Camera-type eye (tissue), 1 donor: ENCODE measurements around the gene CST4. TPM values are rescaled to one million over a fixed set of nuclear protein-coding genes. Genes with fewer than 3 reads are reported as not detected.

Experiments used
- total RNA-seq: library from RNA; depleted of rRNA; stranded (reverse); fragments of >200 nt; gene quantifications from one replicate; pipeline ENCODE4 v1.2.3, GENCODE V29; 2014

The CST4 gene, protein sequence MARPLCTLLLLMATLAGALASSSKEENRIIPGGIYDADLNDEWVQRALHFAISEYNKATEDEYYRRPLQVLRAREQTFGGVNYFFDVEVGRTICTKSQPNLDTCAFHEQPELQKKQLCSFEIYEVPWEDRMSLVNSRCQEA
- not detected for total RNA-seq

GRCh38 chr20:23688684-23689398 is at the start of gene CST4:
TSS of gene CST4 (minus strand) at chr20:23689038. CDS start at chr20:23688969, 69 bp downstream.

DNA sequence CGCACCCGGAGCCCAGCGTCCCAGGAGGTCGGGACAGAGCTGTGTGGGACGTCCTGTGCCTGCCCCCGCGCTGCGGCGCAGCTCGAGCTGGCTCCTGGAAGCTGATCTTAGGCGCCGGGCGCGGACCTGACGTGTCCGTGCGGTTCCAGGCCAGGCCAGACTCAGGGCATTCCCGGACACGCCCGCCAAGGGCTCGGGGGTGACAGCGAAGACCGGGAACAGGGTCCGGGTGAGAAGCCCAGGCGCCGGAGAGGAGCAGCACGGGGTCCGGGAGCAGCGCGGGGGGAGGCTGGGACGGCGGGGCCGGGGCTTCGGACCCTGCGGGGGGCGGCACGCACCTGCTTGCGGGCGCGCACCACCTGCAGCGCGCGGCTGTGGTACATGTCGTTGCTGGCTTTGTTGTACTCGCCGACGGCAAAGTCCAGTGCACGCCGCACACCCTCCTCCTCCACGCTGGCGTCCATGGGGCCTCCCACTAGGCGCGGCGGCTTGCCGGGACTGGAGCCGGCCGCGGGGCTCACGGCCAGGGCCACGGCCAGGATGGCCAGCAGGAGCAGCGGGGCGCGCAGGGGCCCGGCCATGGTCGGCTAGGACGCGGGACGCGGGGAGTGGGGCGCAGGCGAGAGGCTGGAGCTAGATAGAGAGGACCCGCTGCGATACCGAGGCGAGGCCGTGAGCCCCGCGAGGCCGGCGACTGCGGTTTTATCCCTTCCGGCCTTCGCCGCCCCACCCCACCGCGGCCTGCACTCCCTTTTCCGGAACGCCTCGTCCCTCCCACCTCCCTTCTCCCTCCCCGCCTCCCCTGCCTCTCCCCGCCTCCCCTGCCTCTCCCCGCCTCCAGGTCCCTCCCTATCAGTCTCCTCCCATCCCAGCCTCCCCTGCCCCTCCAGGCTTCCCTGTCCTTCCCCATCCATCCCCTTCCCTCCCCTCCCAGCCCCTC is 51.3 kb downstream of the CST4 start, which contains the start of gene CST3:
Gene CST3 (minus strand): TSS at position 674 of the 940 bp plus-strand sequence. CDS start 93 bp downstream, at position 581.

Other genes starting within 250 kb of the CST4 start
- gene CSTL1, start 249.4 kb downstream of the CST4 start, total RNA-seq, result not detected
- gene CST11, start 236.2 kb downstream of the CST4 start, total RNA-seq, result not detected
- gene CST8, start 197.9 kb downstream of the CST4 start, total RNA-seq, result not detected
- gene CST9L, start 120.6 kb downstream of the CST4 start, total RNA-seq, result not detected
- gene CST9, start 83.1 kb downstream of the CST4 start, total RNA-seq, result not detected
- gene CST3, start 51.1 kb downstream of the CST4 start, total RNA-seq, result 328 TPM
- not detected for gene CST1, start 61.9 kb upstream of the CST4 start, total RNA-seq
- not detected for gene CST2, start 137.7 kb upstream of the CST4 start, total RNA-seq
- gene CST5, start 190.7 kb upstream of the CST4 start, total RNA-seq, result not detected